ENCODE data around the gene ATP6V0E1.

ATP6V0E1 gene

GRCh38 chr5:172972552-172972951 is 11.0 kb upstream of the ATP6V0E1 start:
- no peak for TF ChIP-seq CTCF (IDR thresholded peaks at IDR 0.05; ENCODE audit: low read depth, low read length)
- DNase-seq (ENCODE audit: extremely low read depth, low read depth) = no peak

GRCh38 chr5:172973127-172973916 is 10.2 kb upstream of the ATP6V0E1 start:
- DNase-seq (ENCODE audit: extremely low read depth, low read depth) = no peak
- no peak for TF ChIP-seq CTCF (IDR thresholded peaks at IDR 0.05; ENCODE audit: low read depth, low read length)

- no peak for DNase-seq (ENCODE audit: extremely low read depth, low read depth)
Observed at GRCh38 chr5:172973931-172974330, 9.6 kb upstream of the ATP6V0E1 start.

GRCh38 chr5:172975289-172975688 is 8.3 kb upstream of the ATP6V0E1 start:
- no peak for DNase-seq (ENCODE audit: extremely low read depth, low read depth)
- no peak for TF ChIP-seq CTCF (IDR thresholded peaks at IDR 0.05; ENCODE audit: low read depth, low read length)

More at GRCh38 chr5:172973931-172974330, 9.6 kb upstream of the ATP6V0E1 start:
- TF ChIP-seq CTCF (IDR thresholded peaks at IDR 0.05; ENCODE audit: low read depth, low read length) = no peak

- no peak for DNase-seq (ENCODE audit: extremely low read depth, low read depth)
- TF ChIP-seq CTCF (IDR thresholded peaks at IDR 0.05; ENCODE audit: low read depth, low read length) = no peak
Observed at GRCh38 chr5:172979778-172980177, 3.8 kb upstream of the ATP6V0E1 start.

GRCh38 chr5:172981931-172982330 is 1.6 kb upstream of the ATP6V0E1 start:
- no peak for TF ChIP-seq CTCF (IDR thresholded peaks at IDR 0.05; ENCODE audit: low read depth, low read length)
- DNase-seq (ENCODE audit: extremely low read depth, low read depth) = no peak

GRCh38 chr5:172984244-172984953 is 828 bp downstream of the ATP6V0E1 start:
- TF ChIP-seq CTCF (IDR thresholded peaks at IDR 0.05; ENCODE audit: low read depth, low read length) = peak; percentile 74
- peak; percentile 74 for DNase-seq (ENCODE audit: extremely low read depth, low read depth)
